ENCODE data around the gene PCDHB9. TPM values are rescaled to one million over a fixed set of nuclear protein-coding genes. Genes with fewer than 3 reads are reported as not detected.
"Not testable (repeated sequence)": the region's sequence is repeated elsewhere in the genome, so short reads cannot be mapped to it uniquely, and the experiment has no call there.

Gene PCDHB9
- total and polyA plus RNA-seq, 2 of the 8 experiments (the other 6 are each of a cell fraction or from before 2014, with no cell fraction given) = 0.68 to 1.6 TPM

- H3K27me3 ChIP-seq (replicated peaks in 1 of 4; ENCODE audit: control insufficient read depth in 3 of 4, extremely low read depth in 1 of 4, insufficient read depth in 3 of 4, low read length in 3 of 4); H3K9ac ChIP-seq (replicated peaks in 1 of 4; ENCODE audit: extremely low read depth in 1 of 4, low read depth in 3 of 4, low read length in 3 of 4); H4K91ac ChIP-seq (replicated peaks; ENCODE audit: insufficient read length, low read length); H3K23me2 ChIP-seq (ENCODE audit: low read depth, low read length); H3K56ac ChIP-seq (replicated peaks; ENCODE audit: insufficient read length, low read depth, low read length); H3K79me1 ChIP-seq (ENCODE audit: low read depth, low read length); H2AK5ac ChIP-seq (ENCODE audit: low read depth, low read length); FAIRE-seq; H2BK120ac ChIP-seq (replicated peaks; ENCODE audit: low read depth, low read length); H3K79me2 ChIP-seq (ENCODE audit: control insufficient read depth in 1 of 2, insufficient read depth in 2 of 2, low read length in 2 of 2); H4K8ac ChIP-seq (ENCODE audit: extremely low read depth, insufficient read depth, low read length); H3K18ac ChIP-seq (ENCODE audit: extremely low read depth, low read length); H2BK12ac ChIP-seq (ENCODE audit: low read depth, low read length); DNase-seq (ENCODE audit: low read depth in 1 of 2, low spot score in 2 of 2); H3K4me2 ChIP-seq (ENCODE audit: insufficient read depth in 1 of 2, low read depth in 2 of 2, low read length in 2 of 2); H3K14ac ChIP-seq (ENCODE audit: insufficient read length); H3K27ac ChIP-seq (ENCODE audit: low read depth, low read length); H2BK15ac ChIP-seq (ENCODE audit: low read length); H3K4ac ChIP-seq (replicated peaks; ENCODE audit: insufficient read length, low read depth, low read length); POLR2A ChIA-PET (ENCODE audit: partially characterized antibody); H4K5ac ChIP-seq (ENCODE audit: insufficient read length, low read depth, low read length); H2AFZ ChIP-seq (ENCODE audit: low read length); H3K4me1 ChIP-seq (replicated peaks in 1 of 4; ENCODE audit: control insufficient read depth in 3 of 4, insufficient read depth in 4 of 4, low read length in 3 of 4); H3K4me3 ChIP-seq (ENCODE audit: extremely low read depth in 1 of 4, insufficient read depth in 2 of 4, low read depth in 3 of 4, low read length in 4 of 4); H2BK5ac ChIP-seq (ENCODE audit: low read depth, low read length); H2BK20ac ChIP-seq (ENCODE audit: low read length); H4K20me1 ChIP-seq (replicated peaks in 1 of 2; ENCODE audit: control insufficient read depth in 1 of 2, insufficient read depth in 2 of 2, low read length in 2 of 2); H3K23ac ChIP-seq (ENCODE audit: insufficient read length): not testable (repeated sequence)
- CTCF ChIA-PET (ENCODE audit: partially characterized antibody) = interaction anchor here (1.0 to 1.8 kb wide), 6 partner anchors 11 to 108 kb away, joined by 3 to 7 read pairs (median 4); partner anchors contain the start of genes PCDHB15, PCDHB3 and PCDHB4
- WGBS, 2 experiments (ENCODE audit: extremely low coverage in 1 of 2, insufficient coverage in 1 of 2, insufficient read length in 1 of 2, insufficient replicate concordance in 2 of 2, low coverage in 1 of 2, low lambda C conversion rate in 2 of 2, missing lambda C conversion rate in 1 of 2) = 97% methylated on average over 22 of the region's 34 CpGs; no CpG with 5 or more reads in 1 of the 2 experiments
- peaks cover 0 to 12% (median 3%) of the 10 kb centered on the region in 4 experiments; a peak in 3 of 8 replicates for H3K36me3 ChIP-seq (ENCODE audit: control insufficient read depth in 2 of 4, insufficient read depth in 4 of 4, low read length in 3 of 4)
- peaks cover 19 to 31% of the 10 kb centered on the region in 2 experiments for H3K9me3 ChIP-seq (ENCODE audit: insufficient read depth in 2 of 2, low read depth in 1 of 2, low read length in 1 of 2)
Observed at GRCh38 chr5:141137346-141137745, 49.6 kb upstream of the PCDHB9 start.
